Middle frontal gyrus (tissue), 1 donor: Measurements from ENCODE around the gene MYO3B.
A peak's percentile ranks its signal among the peaks of the same experiment; 100 is the strongest.

Source experiments
- DNase-seq: peaks from one replicate; pipeline ENCODE4 v3.0.0-alpha.2; 2015; ENCODE audit warnings: low spot score; ENCODE audit errors: extremely low spot score

Gene MYO3B

GRCh38 chr2:170365686-170366085 is 187.7 kb downstream of the MYO3B start:
- DNase-seq: no peak

- no peak for DNase-seq
These were observed 190.4 kb downstream of the MYO3B start for GRCh38 chr2:170368370-170368769.

GRCh38 chr2:170369228-170369627 is 191.3 kb downstream of the MYO3B start:
- no peak for DNase-seq

- no peak for DNase-seq
These were observed 191.9 kb downstream of the MYO3B start for GRCh38 chr2:170369894-170370293.

- DNase-seq: no peak
These were observed 193.5 kb downstream of the MYO3B start for GRCh38 chr2:170371231-170371998.

GRCh38 chr2:170375192-170375591 is 197.2 kb downstream of the MYO3B start:
- DNase-seq: no peak

- DNase-seq: no peak
These were observed 199.7 kb downstream of the MYO3B start for GRCh38 chr2:170377500-170378207.

GRCh38 chr2:170380267-170380666 is 202.3 kb downstream of the MYO3B start:
- no peak for DNase-seq

- DNase-seq: no peak
These were observed 203.7 kb downstream of the MYO3B start for GRCh38 chr2:170381678-170382077.

GRCh38 chr2:170386554-170386953 is 208.6 kb downstream of the MYO3B start:
- DNase-seq: no peak

- DNase-seq: no peak
These were observed 213.1 kb downstream of the MYO3B start for GRCh38 chr2:170391018-170391417.

- no peak for DNase-seq
These were observed 213.8 kb downstream of the MYO3B start for GRCh38 chr2:170391697-170392096.

GRCh38 chr2:170393861-170394498 is 216.0 kb downstream of the MYO3B start:
- DNase-seq: no peak

- DNase-seq: no peak
These were observed 216.9 kb downstream of the MYO3B start for GRCh38 chr2:170394641-170395387.

- no peak for DNase-seq
These were observed 219.0 kb downstream of the MYO3B start for GRCh38 chr2:170396799-170397459.

- DNase-seq: no peak
These were observed 223.2 kb downstream of the MYO3B start for GRCh38 chr2:170401187-170401586.

GRCh38 chr2:170404846-170405245 is 226.9 kb downstream of the MYO3B start:
- no peak for DNase-seq

- DNase-seq: no peak
These were observed 227.4 kb downstream of the MYO3B start for GRCh38 chr2:170405326-170405725.

GRCh38 chr2:170408461-170409163 is 230.7 kb downstream of the MYO3B start:
- DNase-seq: no peak

- peak; percentile 19 for DNase-seq
These were observed 231.2 kb downstream of the MYO3B start for GRCh38 chr2:170409164-170409535.

GRCh38 chr2:170411660-170412059 is 233.7 kb downstream of the MYO3B start:
- DNase-seq: no peak
